CD14-positive monocyte (primary cell): ENCODE measurements around the gene TSPOAP1. TPM values are rescaled to one million over a fixed set of nuclear protein-coding genes. Genes with fewer than 3 reads are reported as not detected.

ENCODE experiments used
- DNase-seq, 3 donors: peaks; one replicate each; pipeline ENCODE4 v3.0.0-alpha.2; 2011 to 2022
- H2AFZ ChIP-seq: 2 replicates; pipeline ENCODE4 v1.6.0; 2012; ENCODE audit warnings: mild to moderate bottlenecking, low read depth, low read length, inconsistent platforms; ENCODE audit not compliant: insufficient read depth, poor library complexity, severe bottlenecking
- H3K27ac ChIP-seq, 2 donors: 1 replicate in 1 of 2; 2 replicates in 1 of 2; pipeline ENCODE4 v1.5.1; 2012 to 2013; ENCODE audit warnings: low read length in 2 of 2, control low read depth in 1 of 2, inconsistent platforms in 1 of 2, low read depth in 1 of 2, mild to moderate bottlenecking in 1 of 2
- H3K27me3 ChIP-seq, 2 donors: one replicate each; pipeline versions ENCODE4 v1.6.0 to v1.6.1; 2011 to 2013; ENCODE audit warnings: low read length in 2 of 2; ENCODE audit not compliant: control insufficient read depth in 2 of 2, insufficient read depth in 2 of 2
- H3K36me3 ChIP-seq, 2 donors: replicated peaks in 1 of 2; 1 replicate in 1 of 2; 2 replicates in 1 of 2; pipeline versions ENCODE4 v1.5.1 to v1.6.1; 2012 to 2013; ENCODE audit warnings: low read length in 2 of 2, control low read depth in 1 of 2, inconsistent platforms in 1 of 2, mild to moderate bottlenecking in 1 of 2; ENCODE audit not compliant: insufficient read depth in 2 of 2, control insufficient read depth in 1 of 2
- H3K4me1 ChIP-seq, 2 donors: 1 replicate in 1 of 2; 2 replicates in 1 of 2; pipeline versions ENCODE4 v1.5.1 to v1.6.1; 2012 to 2013; ENCODE audit warnings: low read length in 2 of 2, control low read depth in 1 of 2, inconsistent platforms in 1 of 2, mild to moderate bottlenecking in 1 of 2, moderate library complexity in 1 of 2; ENCODE audit not compliant: insufficient read depth in 2 of 2, control insufficient read depth in 1 of 2
- H3K4me2 ChIP-seq: replicated peaks from 2 replicates; pipeline ENCODE3; 2012; ENCODE audit warnings: low read length, moderate library complexity, mild to moderate bottlenecking; ENCODE audit not compliant: poor library complexity, severe bottlenecking; ENCODE audit errors: extremely low read depth
- H3K4me3 ChIP-seq, 3 experiments: fragments of 200-600 bp in 1 of 3; sonication (generic) in 1 of 3; replicated peaks in 1 of 3; 1 replicate in 2 of 3; 2 replicates in 1 of 3; pipeline ENCODE4 v1.5.1; 2011 to 2013; ENCODE audit warnings: low read length in 3 of 3, mild to moderate bottlenecking in 3 of 3, control low read depth in 2 of 3, low read depth in 2 of 3, inconsistent platforms in 1 of 3, moderate library complexity in 1 of 3
- H3K79me2 ChIP-seq: 2 replicates; pipeline ENCODE4 v1.6.0; 2012; ENCODE audit warnings: mild to moderate bottlenecking, control low read depth, inconsistent platforms, low read length, moderate library complexity; ENCODE audit not compliant: insufficient read depth
- H3K9ac ChIP-seq: 2 replicates; pipeline ENCODE4 v1.6.0; 2017; ENCODE audit warnings: low read length, mild to moderate bottlenecking; ENCODE audit not compliant: insufficient read depth, poor library complexity, severe bottlenecking
- H3K9me3 ChIP-seq, 2 donors: replicated peaks in 1 of 2; 1 replicate in 1 of 2; 2 replicates in 1 of 2; pipeline versions ENCODE4 v1.5.1 to v1.6.1; 2012 to 2013; ENCODE audit warnings: low read length in 2 of 2, control low read depth in 1 of 2; ENCODE audit not compliant: control insufficient read depth in 1 of 2, insufficient read depth in 1 of 2
- H4K20me1 ChIP-seq: 2 replicates; pipeline ENCODE4 v1.6.0; 2012; ENCODE audit warnings: mild to moderate bottlenecking, low read length, control low read depth, moderate library complexity; ENCODE audit not compliant: insufficient read depth
- H3K27ac Mint-ChIP-seq, 7 donors: one replicate each; pipeline ENCODE4 v1.8.0; 2020; ENCODE audit warnings: mild to moderate bottlenecking in 7 of 7, mixed read lengths in 7 of 7, moderate library complexity in 6 of 7, inconsistent platforms in 2 of 7
- H3K27me3 Mint-ChIP-seq, 3 donors: one replicate each; pipeline ENCODE4 v1.8.0; 2021 to 2022; ENCODE audit warnings: low read depth in 3 of 3, mild to moderate bottlenecking in 3 of 3, mixed read lengths in 3 of 3, moderate library complexity in 3 of 3, inconsistent platforms in 1 of 3
- H3K36me3 Mint-ChIP-seq, 2 donors: one replicate each; pipeline ENCODE4 v1.8.0; 2020; ENCODE audit warnings: mixed read lengths in 2 of 2, inconsistent platforms in 1 of 2, mild to moderate bottlenecking in 1 of 2
- H3K4me1 Mint-ChIP-seq: one replicate; pipeline ENCODE4 v1.8.0; 2020; ENCODE audit warnings: mild to moderate bottlenecking, mixed read lengths
- H3K4me3 Mint-ChIP-seq, 2 donors: one replicate each; pipeline ENCODE4 v1.8.0; 2020; ENCODE audit warnings: mild to moderate bottlenecking in 2 of 2, mixed read lengths in 2 of 2, moderate library complexity in 1 of 2
- H3K9me3 Mint-ChIP-seq, 7 donors: one replicate each; pipeline ENCODE4 v1.8.0; 2020 to 2022; ENCODE audit warnings: mixed read lengths in 7 of 7, mild to moderate bottlenecking in 6 of 7, moderate library complexity in 6 of 7, inconsistent platforms in 2 of 7
- WGBS: methylation state at CpG from one replicate; pipeline ENCODE4 v1.1.5; 2013; ENCODE audit warnings: missing lambda C conversion rate; ENCODE audit not compliant: insufficient coverage; 5-methylcytosine and 5-hydroxymethylcytosine counted together
- intact Hi-C, 2 donors: fragments of 100-400 bp; cut with micrococcal nuclease; formaldehyde crosslinking; loops; one replicate each; pipeline versions ENCODE4 v1.15.0 to v1.15.1; 2023
- polyA plus RNA-seq, 3 donors: library from polyadenylated mRNA; depleted of rRNA in 1 of 3; unstranded in 2 of 3; stranded (reverse) in 1 of 3; fragments of 300-500 nt in 2 of 3; fragments of >200 nt in 1 of 3; fragmentation: Illumina TruSeq in 2 of 3; gene quantifications; 1 replicate in 2 of 3; 2 replicates in 1 of 3; pipeline ENCODE4 v1.2.3, GENCODE V29; 2012 to 2021
- TF ChIP-seq, protein P1 (sequence below): fragments of 200-600 bp; IDR thresholded peaks from one replicate; pipeline ENCODE4 v1.8.0; 2022; ENCODE audit warnings: antibody characterized with exemption, mild to moderate bottlenecking

Gene TSPOAP1
- polyA plus RNA-seq, 3 donors = 0.10 to 14.0 (median 0.18) TPM

DNA sequence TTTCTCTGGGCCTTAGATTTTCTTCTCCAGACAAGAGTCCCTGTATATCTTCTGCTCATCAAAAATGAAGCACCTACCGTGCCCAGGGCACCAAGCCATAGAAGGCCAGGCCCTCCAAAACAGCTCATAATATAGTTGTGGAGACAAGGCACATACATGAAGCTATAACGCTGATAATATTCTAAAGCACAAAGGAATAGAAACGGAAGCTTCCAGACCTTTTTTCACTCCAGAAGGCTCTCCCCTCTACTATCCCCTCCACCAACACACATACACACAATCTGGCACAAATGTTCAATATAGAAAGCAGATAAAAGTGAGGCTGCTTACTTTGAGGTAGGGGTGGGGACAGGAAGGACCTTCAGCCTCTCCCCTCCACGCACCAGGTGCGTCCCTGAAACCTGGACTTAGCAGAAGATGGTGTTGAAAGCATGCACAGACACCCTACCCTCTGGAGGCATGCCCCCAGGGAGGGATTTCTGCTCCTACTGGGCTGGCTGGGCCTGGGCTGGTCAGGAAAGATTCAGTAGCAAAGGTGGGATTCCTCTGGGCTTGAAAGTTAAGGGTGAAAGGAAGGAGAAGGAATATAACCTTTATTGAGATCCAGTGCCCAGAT lies 37.5 kb upstream of the TSPOAP1 start:
- Histone ChIP-seq H3K27me3 (no peaks in the 10 kb centered on the region), H3K4me3 (no peak overlapping the region), H3K9me3 (no peaks in the 10 kb centered on the region), H3K27ac (no peak overlapping the region), H3K9ac (no peak overlapping the region), H3K4me2 (no peak overlapping the region), H3K36me3 (no peaks in the 10 kb centered on the region), H2AFZ (no peak overlapping the region), H3K4me1 (no peaks in the 10 kb centered on the region), H4K20me1 (no peaks in the 10 kb centered on the region), H3K79me2 (no peaks in the 10 kb centered on the region)
- no peak overlapping the region for H3K27ac Mint-ChIP-seq
- no peak overlapping the region for H3K4me3 Mint-ChIP-seq
- H3K27me3 Mint-ChIP-seq = peaks cover 4 to 16% (median 11%) of the 10 kb centered on the region in 3 donors
- TF ChIP-seq, protein P1, sequence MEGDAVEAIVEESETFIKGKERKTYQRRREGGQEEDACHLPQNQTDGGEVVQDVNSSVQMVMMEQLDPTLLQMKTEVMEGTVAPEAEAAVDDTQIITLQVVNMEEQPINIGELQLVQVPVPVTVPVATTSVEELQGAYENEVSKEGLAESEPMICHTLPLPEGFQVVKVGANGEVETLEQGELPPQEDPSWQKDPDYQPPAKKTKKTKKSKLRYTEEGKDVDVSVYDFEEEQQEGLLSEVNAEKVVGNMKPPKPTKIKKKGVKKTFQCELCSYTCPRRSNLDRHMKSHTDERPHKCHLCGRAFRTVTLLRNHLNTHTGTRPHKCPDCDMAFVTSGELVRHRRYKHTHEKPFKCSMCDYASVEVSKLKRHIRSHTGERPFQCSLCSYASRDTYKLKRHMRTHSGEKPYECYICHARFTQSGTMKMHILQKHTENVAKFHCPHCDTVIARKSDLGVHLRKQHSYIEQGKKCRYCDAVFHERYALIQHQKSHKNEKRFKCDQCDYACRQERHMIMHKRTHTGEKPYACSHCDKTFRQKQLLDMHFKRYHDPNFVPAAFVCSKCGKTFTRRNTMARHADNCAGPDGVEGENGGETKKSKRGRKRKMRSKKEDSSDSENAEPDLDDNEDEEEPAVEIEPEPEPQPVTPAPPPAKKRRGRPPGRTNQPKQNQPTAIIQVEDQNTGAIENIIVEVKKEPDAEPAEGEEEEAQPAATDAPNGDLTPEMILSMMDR = no peak
- peaks cover 3% of the 10 kb centered on the region for H3K4me1 Mint-ChIP-seq
- WGBS = 100% methylated on average over 1 of the region's 5 CpGs
- intact Hi-C loops = loop anchor here in 1 of 2 donors (10.0 kb wide), 1 partner anchor 51 kb away; no protein-coding TSS in a partner anchor
- no peak for DNase-seq
- no peaks in the 10 kb centered on the region for H3K36me3 Mint-ChIP-seq
- H3K9me3 Mint-ChIP-seq = peaks cover 0 to 1% (median 0%) of the 10 kb centered on the region in 7 donors

DNA sequence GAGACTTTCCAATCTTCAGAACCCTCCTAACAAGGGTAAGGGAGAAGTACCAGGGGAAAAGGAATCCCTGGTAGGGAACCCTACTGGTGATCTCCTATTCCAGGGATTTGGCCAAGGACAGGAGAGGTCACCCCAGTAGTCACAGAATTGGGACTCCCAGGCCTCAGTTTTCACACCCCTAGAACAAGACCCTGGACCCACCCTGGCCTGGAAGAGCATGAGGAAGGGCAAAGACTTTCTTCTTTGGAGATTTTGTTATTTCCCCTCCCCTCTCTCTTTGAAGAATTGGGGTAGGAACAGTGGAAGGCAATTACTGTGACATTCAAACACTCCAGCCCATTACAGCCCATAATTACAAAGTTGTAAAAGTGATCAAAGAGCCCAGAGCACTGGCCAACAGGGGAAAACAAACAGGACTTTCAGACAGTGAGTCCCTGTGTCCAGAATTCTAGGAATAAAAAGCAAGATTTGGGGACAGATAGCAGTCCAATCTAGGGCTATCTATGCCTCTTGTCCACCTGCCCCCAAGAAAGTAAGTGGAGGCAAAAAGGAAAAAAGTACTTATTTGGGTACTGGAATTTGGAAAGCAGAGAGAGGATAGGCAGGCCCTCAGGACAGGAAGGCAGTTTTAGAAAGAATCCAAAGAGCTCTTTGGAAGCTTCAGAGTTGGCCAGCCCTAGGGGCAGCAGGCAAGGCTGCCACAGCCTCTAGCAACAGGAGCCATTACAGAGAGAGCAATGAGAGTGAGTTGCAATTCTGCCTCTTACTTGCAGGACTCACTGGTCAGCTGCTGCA lies 36.8 kb upstream of the TSPOAP1 start:
- intact Hi-C loops = loop anchor here in 1 of 2 donors (10.0 kb wide), 1 partner anchor 51 kb away; no protein-coding TSS in a partner anchor
- no peak overlapping the region for H3K27ac Mint-ChIP-seq
- no peak overlapping the region for H3K4me2 ChIP-seq
- no peaks in the 10 kb centered on the region for H3K9me3 ChIP-seq
- H2AFZ ChIP-seq = no peak overlapping the region
- no peaks in the 10 kb centered on the region for H3K79me2 ChIP-seq
- H3K9me3 Mint-ChIP-seq = no peaks in the 10 kb centered on the region
- no peaks in the 10 kb centered on the region for H4K20me1 ChIP-seq
- H3K4me3 ChIP-seq = no peak overlapping the region
- no peaks in the 10 kb centered on the region for H3K27me3 ChIP-seq
- H3K4me3 Mint-ChIP-seq = no peak overlapping the region
- peaks cover 4 to 18% (median 12%) of the 10 kb centered on the region in 3 donors for H3K27me3 Mint-ChIP-seq
- peaks cover 1% of the 10 kb centered on the region for H3K4me1 Mint-ChIP-seq
- no peak overlapping the region for H3K27ac ChIP-seq
- no peaks in the 10 kb centered on the region for H3K36me3 ChIP-seq
- no peak for DNase-seq
- no peaks in the 10 kb centered on the region for H3K36me3 Mint-ChIP-seq
- no peak overlapping the region for H3K9ac ChIP-seq
- H3K4me1 ChIP-seq = no peaks in the 10 kb centered on the region
- TF ChIP-seq, protein P1 = no peak
